GOT3 (cell line): ENCODE measurements around the gene CDHR2.

Source experiments
- DNase-seq: peaks from one replicate; lab custom pipeline; 2025; ENCODE audit warnings: mixed read lengths; lab: John Stamatoyannopoulos, UW

Gene CDHR2

DNA sequence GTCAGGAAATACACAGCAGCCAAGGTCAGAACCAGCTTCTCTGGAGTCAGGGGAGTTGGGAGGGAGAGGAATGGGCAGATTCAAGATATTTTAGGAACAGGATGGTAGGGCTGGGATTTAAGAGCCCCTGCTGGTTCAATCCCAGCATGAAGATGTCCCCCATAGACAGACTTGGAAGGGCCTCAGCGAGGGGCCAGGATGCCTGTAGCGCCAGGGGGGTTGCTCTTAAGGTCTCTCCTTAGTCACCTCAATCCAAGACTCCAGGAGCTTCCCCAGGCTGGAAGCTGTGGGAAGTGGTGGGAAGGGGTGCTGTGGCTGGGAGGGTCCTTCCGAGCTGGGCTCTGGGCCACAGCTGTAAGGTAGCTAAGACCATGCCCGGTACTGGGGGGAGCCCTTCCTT, 90.1 kb downstream of the CDHR2 start:
- DNase-seq = no peak

DNA sequence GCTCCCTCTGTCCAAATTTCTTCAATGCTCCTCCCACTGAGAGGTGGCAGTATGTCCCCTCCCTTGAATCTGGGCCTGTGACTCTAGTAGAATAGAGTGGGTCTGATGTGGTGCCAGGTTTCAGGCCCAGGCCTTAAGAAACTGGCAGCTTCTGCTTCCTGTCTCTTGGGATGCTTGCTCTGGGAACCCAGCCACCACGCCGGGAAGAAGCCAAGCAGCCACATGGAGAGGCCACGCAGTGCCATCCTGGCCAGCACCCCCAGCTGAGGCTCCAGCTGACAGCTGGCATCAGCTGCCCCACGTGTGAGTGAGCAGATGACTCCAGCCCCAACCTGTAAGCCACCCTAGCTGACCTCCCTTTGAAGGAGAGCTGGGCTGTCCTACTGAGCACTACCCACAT, 90.8 kb downstream of the CDHR2 start:
- no peak for DNase-seq

DNA sequence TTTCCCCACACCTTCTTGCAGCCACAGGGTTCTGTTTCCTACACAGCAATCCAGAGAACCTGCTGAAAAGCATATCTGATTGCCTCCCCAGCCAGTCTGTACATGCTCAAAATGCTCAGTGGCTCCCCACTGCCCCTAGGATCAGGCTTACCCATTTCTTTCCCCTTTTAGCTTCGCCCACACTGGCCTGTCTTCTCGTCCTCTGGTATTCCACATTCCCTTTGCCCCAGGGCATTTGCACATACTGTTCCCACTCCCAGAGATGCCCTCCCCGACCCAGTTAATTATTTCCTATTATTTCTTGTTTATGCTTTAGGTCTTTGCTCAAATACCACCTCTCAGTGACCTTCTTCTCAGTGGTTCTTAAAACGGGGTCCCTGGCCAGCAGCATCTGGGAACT, 91.5 kb downstream of the CDHR2 start:
- no peak for DNase-seq

DNA sequence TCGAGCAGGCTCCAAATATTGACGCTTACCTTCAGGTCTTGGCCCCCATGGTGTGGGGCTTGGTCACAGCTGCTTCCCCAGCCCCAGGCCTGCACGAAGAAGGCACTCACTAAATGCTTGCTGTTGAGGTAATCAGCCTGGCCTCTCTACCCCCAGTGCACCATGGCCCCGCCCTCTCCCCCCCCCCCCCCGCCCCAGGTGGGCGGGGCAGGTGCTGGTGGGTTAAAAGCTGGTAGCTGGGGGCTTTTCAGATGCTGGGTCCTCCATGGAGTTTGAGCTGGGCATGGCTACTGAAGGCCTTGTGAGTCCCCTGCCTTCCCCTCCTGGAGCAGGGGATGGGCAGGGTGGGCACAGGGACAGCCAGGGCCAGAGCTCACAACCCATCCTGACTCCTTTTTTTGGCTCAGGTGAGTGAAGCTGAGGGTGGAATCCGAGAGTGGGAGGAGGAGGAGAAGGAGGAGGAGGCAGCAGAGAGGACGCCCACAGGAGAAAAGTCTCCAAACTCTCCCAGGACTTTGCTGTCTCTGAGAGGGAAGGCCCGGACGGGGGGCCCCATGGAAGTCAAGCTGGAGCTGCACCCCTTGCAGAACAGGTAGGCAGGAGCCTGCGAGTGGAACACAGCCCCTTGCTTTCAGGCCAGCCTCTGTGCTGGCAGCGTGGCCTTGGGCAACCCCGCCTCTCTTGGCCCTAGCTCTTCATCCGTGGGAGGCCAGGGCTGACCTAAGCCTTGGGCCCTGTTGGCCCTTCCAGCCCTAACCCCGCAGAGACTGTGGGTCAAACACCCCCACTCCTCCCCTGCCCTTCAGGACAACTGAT, 93.7 kb downstream of the CDHR2 start:
- no peak for DNase-seq

DNA sequence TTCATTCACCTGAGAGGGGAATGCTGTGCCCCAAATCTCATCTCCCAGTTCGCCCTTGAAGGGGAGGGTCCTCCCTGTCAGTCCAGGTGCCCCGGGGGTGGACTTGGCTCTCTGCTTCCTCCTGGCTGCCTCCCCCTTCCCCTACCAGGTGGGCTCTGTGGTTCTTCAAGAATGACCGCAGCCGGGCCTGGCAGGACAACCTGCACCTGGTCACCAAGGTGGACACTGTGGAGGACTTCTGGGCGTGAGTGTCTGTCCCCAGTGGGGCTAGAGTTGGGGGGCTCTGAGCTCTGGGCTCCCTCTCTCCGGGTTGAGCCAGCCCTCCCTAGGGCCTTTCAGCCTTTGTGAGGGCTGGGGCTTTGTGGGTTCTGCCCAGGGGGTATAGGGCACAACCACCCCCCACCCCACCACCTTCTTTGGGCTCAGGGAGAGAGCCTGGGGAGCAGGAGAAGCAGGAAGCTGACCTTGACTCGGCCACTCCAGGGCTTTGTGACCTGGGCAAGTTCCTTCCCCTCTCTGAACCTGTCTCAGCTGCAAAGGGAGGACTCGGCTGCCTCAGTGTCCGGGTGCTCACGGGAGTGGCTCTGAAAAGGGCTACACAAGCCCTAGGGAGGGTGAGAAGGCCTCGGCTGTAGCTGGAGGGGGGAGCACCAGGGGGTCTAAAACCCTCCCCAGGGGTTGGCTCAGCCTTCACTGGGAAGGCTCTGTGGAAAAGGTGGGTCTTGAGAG, 94.5 kb downstream of the CDHR2 start:
- DNase-seq = no peak

DNA sequence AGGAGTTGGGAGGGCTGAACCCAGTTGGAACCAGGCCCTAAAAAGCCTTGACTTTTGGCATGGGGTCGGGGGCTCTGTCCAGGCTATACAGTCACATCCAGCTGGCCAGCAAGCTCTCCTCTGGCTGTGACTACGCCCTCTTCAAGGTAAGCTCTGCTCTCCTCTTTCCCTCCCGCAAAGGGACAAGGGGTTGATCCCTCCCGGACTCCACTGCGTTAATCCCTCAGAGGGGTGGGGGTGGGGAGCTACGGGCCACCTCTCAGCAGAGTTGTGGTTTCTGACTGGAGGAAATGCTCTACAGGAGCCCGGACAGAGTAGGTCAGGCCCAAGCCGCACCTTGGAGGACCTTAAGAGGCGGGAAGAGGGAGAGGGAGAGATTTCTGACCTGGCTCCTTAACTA, 95.2 kb downstream of the CDHR2 start:
- DNase-seq = no peak

DNA sequence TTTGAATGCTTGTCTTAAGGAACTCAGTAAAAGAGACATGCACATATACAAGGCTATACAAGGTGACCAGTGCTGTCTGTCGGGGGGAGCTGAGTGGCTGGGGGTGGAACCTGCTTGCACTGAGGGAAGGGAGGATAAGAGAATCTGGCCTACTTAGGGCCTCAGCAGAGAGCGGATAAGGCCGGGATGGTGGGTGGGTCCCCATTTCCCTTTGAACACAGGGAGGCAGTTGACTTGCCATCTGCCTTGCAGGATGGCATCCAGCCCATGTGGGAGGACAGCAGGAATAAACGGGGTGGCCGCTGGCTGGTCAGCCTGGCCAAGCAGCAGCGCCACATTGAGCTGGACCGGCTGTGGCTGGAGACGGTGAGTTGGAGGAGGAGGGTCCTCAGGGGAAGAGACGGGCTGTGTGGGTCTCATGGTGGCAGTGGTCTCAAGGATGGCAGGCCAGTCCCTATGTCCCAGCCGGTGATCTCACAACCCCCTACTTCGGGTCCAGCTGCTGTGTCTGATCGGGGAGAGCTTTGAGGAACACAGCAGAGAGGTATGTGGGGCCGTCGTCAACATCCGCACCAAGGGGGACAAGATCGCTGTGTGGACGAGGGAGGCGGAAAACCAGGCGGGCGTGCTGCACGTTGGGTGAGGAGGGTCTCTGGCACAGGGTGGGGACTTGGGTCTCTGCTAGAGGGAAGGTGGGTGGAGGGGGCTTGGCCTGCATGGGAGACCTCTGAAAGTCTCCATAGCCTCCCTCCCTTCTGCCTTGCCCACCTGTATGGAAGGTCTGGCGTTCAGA, 95.9 kb downstream of the CDHR2 start:
- no peak for DNase-seq
